ENCODE data around the gene TXK.
"Not testable (repeated sequence)": the region's sequence is repeated elsewhere in the genome, so short reads cannot be mapped to it uniquely, and the experiment has no call there.

Gene TXK

GRCh38 chr4:48134081-48134480 is at the start of gene TXK:
TSS of gene TXK (minus strand) at chr4:48134250. CDS start at chr4:48134170, 80 bp downstream.
- H3K4me3 ChIP-seq (ENCODE audit: low read depth, low read length) = no peak within 1 kb of the TSS
- DNase-seq (ENCODE audit: low read depth) = no peak

GRCh38 chr4:48180234-48180633 is 46.2 kb upstream of the TXK start:
- H3K4me3 ChIP-seq (ENCODE audit: low read depth, low read length) = no peak overlapping the region
- no peak for DNase-seq (ENCODE audit: low read depth)

- DNase-seq (ENCODE audit: low read depth) = no peak
- no peak overlapping the region for H3K4me3 ChIP-seq (ENCODE audit: low read depth, low read length)
Measured at GRCh38 chr4:48178931-48179330, 44.9 kb upstream of the TXK start.

- no peak overlapping the region for H3K4me3 ChIP-seq (ENCODE audit: low read depth, low read length)
- DNase-seq (ENCODE audit: low read depth) = no peak
Measured at GRCh38 chr4:48175806-48176205, 41.8 kb upstream of the TXK start.

DNA sequence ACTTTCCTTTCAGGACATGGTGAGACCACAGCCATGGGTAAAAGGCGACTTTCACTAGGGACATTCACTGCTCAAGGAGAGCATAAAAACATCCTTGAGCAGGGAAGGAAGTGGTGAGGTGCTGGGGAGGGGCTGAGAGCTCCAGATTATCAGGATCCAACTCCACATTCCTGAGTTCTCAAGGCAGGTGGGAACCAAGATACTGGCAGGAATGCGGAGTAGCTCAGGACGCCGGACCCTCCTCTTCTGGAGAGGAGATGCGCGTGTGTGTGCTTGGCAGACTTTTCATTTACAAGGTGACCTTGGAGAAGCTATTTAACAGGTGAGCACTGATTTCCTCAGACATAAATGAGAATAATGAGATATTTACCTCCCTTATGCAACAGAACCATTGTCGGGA is 41.3 kb upstream of the TXK start:
- H3K4me3 ChIP-seq (ENCODE audit: low read depth, low read length) = no peak overlapping the region
- no peak for DNase-seq (ENCODE audit: low read depth)

- peak; percentile 66 for DNase-seq (ENCODE audit: low read depth)
- no peak overlapping the region for H3K4me3 ChIP-seq (ENCODE audit: low read depth, low read length)
Measured at GRCh38 chr4:48173056-48173991, 39.3 kb upstream of the TXK start.

DNA sequence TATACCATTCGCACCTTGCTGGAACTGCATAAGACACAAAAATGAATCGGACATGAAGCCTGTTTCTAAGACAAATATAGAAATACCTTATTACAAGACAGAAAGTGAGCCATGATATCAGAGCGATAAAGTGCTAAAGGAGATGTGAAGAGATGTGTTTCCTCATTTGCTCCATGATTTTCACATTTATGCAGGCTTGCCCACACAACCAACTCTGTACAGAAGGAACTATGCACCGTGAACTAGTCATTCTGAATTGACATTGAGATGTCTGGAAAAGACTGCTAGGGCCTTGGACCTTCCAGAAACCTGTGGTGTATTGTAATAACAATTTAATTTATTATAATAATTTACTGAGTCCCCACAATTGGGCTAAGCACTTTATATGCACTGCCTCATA is 38.6 kb upstream of the TXK start:
- no peak overlapping the region for H3K4me3 ChIP-seq (ENCODE audit: low read depth, low read length)
- DNase-seq (ENCODE audit: low read depth) = no peak

GRCh38 chr4:48169636-48170035 is 35.6 kb upstream of the TXK start:
- H3K4me3 ChIP-seq (ENCODE audit: low read depth, low read length) = no peak overlapping the region
- no peak for DNase-seq (ENCODE audit: low read depth)

DNA sequence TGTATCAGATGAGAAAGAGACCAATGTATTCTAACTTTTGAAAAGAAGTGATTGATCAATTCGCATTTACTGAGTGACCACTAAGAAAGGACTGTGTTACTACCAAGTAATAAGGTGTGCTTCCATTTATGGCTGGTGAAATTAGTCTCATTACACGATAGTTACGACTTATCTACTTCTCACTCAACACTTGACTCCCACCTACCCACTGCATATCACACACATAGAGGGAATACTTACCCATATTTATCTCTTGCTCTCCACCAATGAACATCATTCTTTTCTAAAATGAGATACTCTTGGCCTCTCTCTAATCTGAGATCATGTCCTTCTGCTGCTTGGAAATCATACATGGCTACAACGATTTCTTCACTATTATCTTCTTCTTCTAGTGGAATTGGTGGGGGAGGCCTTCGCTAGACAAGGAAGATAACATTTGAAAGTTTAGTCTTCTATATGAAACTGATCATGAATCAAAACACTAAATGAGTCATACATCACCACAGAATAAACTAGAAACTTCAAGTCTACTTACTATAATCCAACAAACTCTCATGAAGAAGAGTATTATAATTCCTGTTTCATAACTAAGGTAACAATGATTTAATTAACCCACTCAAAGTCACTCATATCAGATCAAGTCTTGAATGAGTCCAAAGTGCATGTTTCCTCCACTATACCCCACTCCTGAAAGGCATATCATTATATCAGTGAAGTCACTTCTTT is 33.7 kb upstream of the TXK start:
- DNase-seq (ENCODE audit: low read depth) = no peak
- no peak overlapping the region for H3K4me3 ChIP-seq (ENCODE audit: low read depth, low read length)

- H3K4me3 ChIP-seq (ENCODE audit: low read depth, low read length); DNase-seq (ENCODE audit: low read depth): not testable (repeated sequence)
Measured at GRCh38 chr4:48164561-48164960, 30.5 kb upstream of the TXK start.

- no peak overlapping the region for H3K4me3 ChIP-seq (ENCODE audit: low read depth, low read length)
- no peak for DNase-seq (ENCODE audit: low read depth)
Measured at GRCh38 chr4:48163746-48164145, 29.7 kb upstream of the TXK start.

GRCh38 chr4:48162162-48162561 is 28.1 kb upstream of the TXK start:
- no peak overlapping the region for H3K4me3 ChIP-seq (ENCODE audit: low read depth, low read length)

GRCh38 chr4:48157271-48157670 is 23.2 kb upstream of the TXK start:
- H3K4me3 ChIP-seq (ENCODE audit: low read depth, low read length) = no peak overlapping the region
- DNase-seq (ENCODE audit: low read depth) = no peak

More at GRCh38 chr4:48162162-48162561, 28.1 kb upstream of the TXK start:
- DNase-seq (ENCODE audit: low read depth) = no peak

GRCh38 chr4:48156423-48156822 is 22.4 kb upstream of the TXK start:
- no peak for DNase-seq (ENCODE audit: low read depth)
- H3K4me3 ChIP-seq (ENCODE audit: low read depth, low read length) = no peak overlapping the region

- no peak for DNase-seq (ENCODE audit: low read depth)
- H3K4me3 ChIP-seq (ENCODE audit: low read depth, low read length) = no peak overlapping the region
Measured at GRCh38 chr4:48153791-48154550, 19.9 kb upstream of the TXK start.

DNA sequence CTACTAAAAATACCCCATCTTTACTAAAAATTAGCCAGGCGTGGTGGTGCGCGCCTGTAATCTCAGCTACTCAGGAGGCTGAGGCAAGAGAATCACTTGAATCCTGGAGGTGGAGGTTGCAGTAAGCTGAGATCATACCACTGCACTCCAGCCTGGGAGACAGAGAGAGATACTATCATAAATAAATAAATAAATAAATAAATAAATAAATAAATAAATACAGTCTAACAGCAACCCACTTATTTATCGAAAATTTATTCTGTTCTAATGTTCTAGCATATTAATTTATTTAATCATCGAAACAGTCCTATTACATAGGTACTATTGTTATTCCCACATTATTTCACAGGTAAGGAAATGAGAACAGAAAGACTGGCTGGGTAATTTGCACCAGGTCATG is 18.2 kb upstream of the TXK start:
- no peak overlapping the region for H3K4me3 ChIP-seq (ENCODE audit: low read depth, low read length)
- DNase-seq (ENCODE audit: low read depth) = no peak

DNA sequence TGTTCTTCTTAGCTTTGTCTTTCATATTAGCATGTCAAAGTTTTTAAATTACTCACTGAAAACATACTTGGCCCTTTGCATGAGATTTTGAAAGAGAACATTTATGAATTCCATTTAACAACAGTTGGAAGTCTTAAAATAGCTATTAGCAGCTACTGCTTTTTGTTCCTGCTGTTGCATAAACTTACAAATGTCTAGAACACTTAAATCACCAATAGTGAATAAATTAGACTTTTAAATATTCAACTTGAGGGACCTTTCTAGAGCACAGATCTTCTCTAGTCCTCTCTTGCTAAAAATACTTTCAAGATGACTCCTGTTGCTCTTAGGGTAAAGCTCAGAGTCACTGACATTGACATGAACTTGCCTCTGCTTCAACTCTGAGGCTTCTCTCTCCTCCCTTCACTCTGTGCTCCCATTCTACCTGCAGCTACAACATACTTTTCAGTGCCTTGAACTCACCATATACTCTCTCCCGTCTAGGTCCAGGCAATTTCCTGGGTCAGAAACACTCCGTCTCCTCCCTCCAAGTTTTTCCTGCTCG is 15.8 kb upstream of the TXK start:
- H3K4me3 ChIP-seq (ENCODE audit: low read depth, low read length) = no peak overlapping the region
- no peak for DNase-seq (ENCODE audit: low read depth)

- H3K4me3 ChIP-seq (ENCODE audit: low read depth, low read length) = no peak overlapping the region
- DNase-seq (ENCODE audit: low read depth) = no peak
Measured at GRCh38 chr4:48147621-48148020, 13.6 kb upstream of the TXK start.

DNA sequence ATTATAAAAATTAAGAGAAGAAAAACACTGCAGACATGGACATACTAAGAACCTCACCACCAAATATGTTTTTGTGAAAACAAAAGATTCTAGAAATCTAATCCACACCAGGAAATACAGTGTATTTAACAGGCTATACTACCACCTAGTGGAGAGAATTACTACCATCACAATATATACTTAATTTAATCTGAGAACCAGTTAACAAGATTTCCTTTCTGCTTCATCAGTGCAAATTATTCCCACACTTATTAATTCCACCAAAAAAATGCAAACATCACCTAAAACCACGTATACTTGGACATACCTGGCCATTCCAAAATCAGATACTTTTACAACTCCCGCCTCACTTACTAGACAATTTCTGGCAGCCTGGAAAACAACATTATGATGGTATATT is 7.0 kb upstream of the TXK start:
- H3K4me3 ChIP-seq (ENCODE audit: low read depth, low read length) = no peak overlapping the region
- DNase-seq (ENCODE audit: low read depth) = no peak

GRCh38 chr4:48139691-48140090 is 5.6 kb upstream of the TXK start:
- DNase-seq (ENCODE audit: low read depth) = no peak
- H3K4me3 ChIP-seq (ENCODE audit: low read depth, low read length) = no peak overlapping the region
